GM21367 (cell line): ENCODE data around the gene IL18.
"Not testable (repeated sequence)": the region's sequence is repeated elsewhere in the genome, so short reads cannot be mapped to it uniquely, and the experiment has no call there.

ENCODE experiments used
- ATAC-seq: cut with Tn5 transposase; IDR thresholded peaks from one replicate; pipeline ENCODE4 v1.9.1; 2021; ENCODE audit not compliant: unreplicated experiment

IL18 gene

GRCh38 chr11:112163875-112164685 is at the start of gene IL18:
TSS of gene IL18 (minus strand) at chr11:112164094. CDS start at chr11:112155053, 9,041 bp downstream.
- ATAC-seq = no peak

GRCh38 chr11:112212710-112213109 is 48.8 kb upstream of the IL18 start:
- ATAC-seq = no peak

GRCh38 chr11:112212290-112212689 is 48.4 kb upstream of the IL18 start:
- no peak for ATAC-seq

- ATAC-seq = no peak
Measured at GRCh38 chr11:112211536-112211935, 47.6 kb upstream of the IL18 start.

GRCh38 chr11:112210890-112211289 is 47.0 kb upstream of the IL18 start:
- ATAC-seq = no peak

- ATAC-seq = no peak
Measured at GRCh38 chr11:112206071-112206470, 42.2 kb upstream of the IL18 start.

GRCh38 chr11:112200252-112200651 is 36.4 kb upstream of the IL18 start:
- ATAC-seq = no peak

GRCh38 chr11:112199101-112199500 is 35.2 kb upstream of the IL18 start:
- ATAC-seq = not testable (repeated sequence)

- no peak for ATAC-seq
Measured at GRCh38 chr11:112196519-112197087, 32.7 kb upstream of the IL18 start.

- no peak for ATAC-seq
Measured at GRCh38 chr11:112195951-112196351, 32.1 kb upstream of the IL18 start.

- ATAC-seq = not testable (repeated sequence)
Measured at GRCh38 chr11:112195113-112195512, 31.2 kb upstream of the IL18 start.

- ATAC-seq = no peak
Measured at GRCh38 chr11:112186304-112186703, 22.4 kb upstream of the IL18 start.

- ATAC-seq = no peak
Measured at GRCh38 chr11:112185883-112186282, 22.0 kb upstream of the IL18 start.

GRCh38 chr11:112182867-112183266 is 19.0 kb upstream of the IL18 start:
- ATAC-seq = no peak

GRCh38 chr11:112179601-112180000 is 15.7 kb upstream of the IL18 start:
- peak; percentile 77 for ATAC-seq

GRCh38 chr11:112178936-112179335 is 15.0 kb upstream of the IL18 start:
- no peak for ATAC-seq

GRCh38 chr11:112178428-112178827 is 14.5 kb upstream of the IL18 start:
- no peak for ATAC-seq

GRCh38 chr11:112177589-112177988 is 13.7 kb upstream of the IL18 start:
- no peak for ATAC-seq

- no peak for ATAC-seq
Measured at GRCh38 chr11:112176077-112176476, 12.2 kb upstream of the IL18 start.

GRCh38 chr11:112175599-112175952 is 11.7 kb upstream of the IL18 start:
- ATAC-seq = no peak

- ATAC-seq = no peak
Measured at GRCh38 chr11:112174789-112175598, 11.1 kb upstream of the IL18 start, which contains the start of gene BCO2. TSS of gene BCO2 (plus strand) at chr11:112175512. CDS start at chr11:112175602, 90 bp downstream.

- ATAC-seq = no peak
Measured at GRCh38 chr11:112173152-112173551, 9.3 kb upstream of the IL18 start.
